ENCODE measurements around the gene SETD7. TPM values are rescaled to one million over a fixed set of nuclear protein-coding genes. Genes with fewer than 3 reads are reported as not detected.
A peak's percentile ranks its signal among the peaks of the same experiment; 100 is the strongest.

The SETD7 gene
- total and polyA plus RNA-seq, 2 donors (not counting 3 experiments of a cell fraction or from before 2014, with no cell fraction given): 18.8 to 39.9 TPM

DNA sequence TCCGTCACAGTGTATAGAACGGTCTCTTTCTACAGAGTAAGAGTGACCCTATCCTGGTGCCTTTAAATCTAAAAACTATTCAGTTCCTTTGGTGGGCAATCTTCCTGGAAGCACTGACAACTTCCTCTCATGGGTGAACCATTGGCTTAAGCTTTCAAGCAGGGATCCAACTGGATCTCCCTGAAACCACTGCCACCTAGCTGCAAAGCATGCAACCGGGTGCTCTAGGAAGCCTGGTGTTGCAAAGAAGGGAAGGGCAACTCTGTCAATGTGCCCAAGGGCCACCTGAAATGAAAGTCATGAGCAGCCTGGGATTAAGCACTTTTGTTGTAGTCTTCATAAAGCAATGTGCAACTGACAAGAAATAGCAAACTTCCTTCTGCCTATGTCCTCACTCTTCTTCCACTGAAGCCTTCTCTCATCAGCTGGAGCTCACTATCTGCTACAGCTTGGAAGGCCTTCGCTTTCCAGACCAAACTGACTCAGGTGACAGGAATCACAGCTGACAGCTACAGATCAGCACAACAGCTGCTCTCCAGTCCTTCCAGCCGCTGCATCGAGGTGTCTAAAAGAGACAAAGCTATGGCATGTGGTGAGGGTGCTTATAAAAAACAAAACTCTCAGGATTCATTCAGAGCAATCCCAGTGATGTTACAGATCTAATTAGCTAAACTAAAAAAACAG lies 46.1 kb downstream of the SETD7 start:
- DNase-seq (ENCODE audit: low read depth, low spot score) (peak; percentile 45), FAIRE-seq (peak; percentile 38)
- H3K27me3 ChIP-seq (ENCODE audit: control insufficient read depth in 2 of 2, insufficient read depth in 2 of 2, low read length in 2 of 2): no peaks in the 10 kb centered on the region
- no peak overlapping the region for H3K4me3 ChIP-seq (replicated peaks in 1 of 3; ENCODE audit: insufficient read depth in 1 of 3, low read depth in 1 of 3, low read length in 3 of 3)
- ChIA-PET POLR2A (interaction anchor here (0.6 kb wide), 2 partner anchors 12 to 17 kb away, joined by 3 to 4 read pairs; no protein-coding TSS in a partner anchor), CTCF (interaction anchor here (0.6 to 4.4 kb wide), 15 partner anchors 8 to 480 kb away, joined by 3 to 38 read pairs (median 5); no protein-coding TSS in a partner anchor)
- no peaks in the 10 kb centered on the region for H3K9me3 ChIP-seq (replicated peaks; ENCODE audit: control insufficient read depth, insufficient read depth, low read length)
- intact Hi-C loops (cut with micrococcal nuclease) (loop anchor here (1.0 to 5.0 kb wide), 2 partner anchors 91 to 122 kb away; no protein-coding TSS in a partner anchor), dilution Hi-C loops (cut with MboI; ENCODE audit: extremely low pct_ligation_motif_present, low sequenced_read_pairs) (no loop called here)
- H2AFZ ChIP-seq (ENCODE audit: low read depth, low read length): no peak overlapping the region
- peaks cover 6 to 18% of the 10 kb centered on the region in 2 experiments for H3K36me3 ChIP-seq (ENCODE audit: control insufficient read depth in 2 of 2, extremely low read depth in 1 of 2, insufficient read depth in 2 of 2, low read length in 2 of 2)
- no peak overlapping the region for H3K4me2 ChIP-seq (ENCODE audit: insufficient read depth, low read length)
- BruUV-seq (replicated peaks): no TSS peak
- no peak overlapping the region for H3K9ac ChIP-seq (replicated peaks; ENCODE audit: extremely low read depth, insufficient read depth, low read length)
- H3K79me2 ChIP-seq (ENCODE audit: control insufficient read depth, insufficient read depth, low read length): no peaks in the 10 kb centered on the region
- TF ChIP-seq, protein P1, sequence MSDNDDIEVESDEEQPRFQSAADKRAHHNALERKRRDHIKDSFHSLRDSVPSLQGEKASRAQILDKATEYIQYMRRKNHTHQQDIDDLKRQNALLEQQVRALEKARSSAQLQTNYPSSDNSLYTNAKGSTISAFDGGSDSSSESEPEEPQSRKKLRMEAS (IDR thresholded peaks at IDR 0.05; ENCODE audit: insufficient read depth, insufficient read length): no peak
- TF ChIP-seq, protein P2, sequence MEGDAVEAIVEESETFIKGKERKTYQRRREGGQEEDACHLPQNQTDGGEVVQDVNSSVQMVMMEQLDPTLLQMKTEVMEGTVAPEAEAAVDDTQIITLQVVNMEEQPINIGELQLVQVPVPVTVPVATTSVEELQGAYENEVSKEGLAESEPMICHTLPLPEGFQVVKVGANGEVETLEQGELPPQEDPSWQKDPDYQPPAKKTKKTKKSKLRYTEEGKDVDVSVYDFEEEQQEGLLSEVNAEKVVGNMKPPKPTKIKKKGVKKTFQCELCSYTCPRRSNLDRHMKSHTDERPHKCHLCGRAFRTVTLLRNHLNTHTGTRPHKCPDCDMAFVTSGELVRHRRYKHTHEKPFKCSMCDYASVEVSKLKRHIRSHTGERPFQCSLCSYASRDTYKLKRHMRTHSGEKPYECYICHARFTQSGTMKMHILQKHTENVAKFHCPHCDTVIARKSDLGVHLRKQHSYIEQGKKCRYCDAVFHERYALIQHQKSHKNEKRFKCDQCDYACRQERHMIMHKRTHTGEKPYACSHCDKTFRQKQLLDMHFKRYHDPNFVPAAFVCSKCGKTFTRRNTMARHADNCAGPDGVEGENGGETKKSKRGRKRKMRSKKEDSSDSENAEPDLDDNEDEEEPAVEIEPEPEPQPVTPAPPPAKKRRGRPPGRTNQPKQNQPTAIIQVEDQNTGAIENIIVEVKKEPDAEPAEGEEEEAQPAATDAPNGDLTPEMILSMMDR (IDR thresholded peaks at IDR 0.05; ENCODE audit: extremely low read depth in 1 of 2, insufficient read depth in 1 of 2, low read depth in 1 of 2, low read length in 2 of 2): peak; percentile 16 to 38
- H3K4me1 ChIP-seq (ENCODE audit: control insufficient read depth, extremely low read depth, insufficient read depth, low read length): peaks cover 7% of the 10 kb centered on the region
- no peak overlapping the region for H3K27ac ChIP-seq (ENCODE audit: insufficient read depth, low read depth, low read length)
- no peaks in the 10 kb centered on the region for H3K9me1 ChIP-seq (replicated peaks; ENCODE audit: control insufficient read depth, extremely low read depth, insufficient read depth, low read length)
- H4K20me1 ChIP-seq (replicated peaks; ENCODE audit: control insufficient read depth, extremely low read depth, insufficient read depth, low read length): no peaks in the 10 kb centered on the region

All from endothelial cell of umbilical vein (primary cell).